Measurements from ENCODE around the gene PCDH9.

- TF ChIP-seq NRF1 (IDR thresholded peaks at IDR 0.05; ENCODE audit: low read depth, low read length) (no peak), CTCF (IDR thresholded peaks at IDR 0.05) (no peak), POLR2AphosphoS5 (IDR thresholded peaks at IDR 0.05; ENCODE audit: low read depth, low read length) (no peak), EP300 (IDR thresholded peaks at IDR 0.05; ENCODE audit: borderline replicate concordance in 1 of 2, low read depth in 1 of 2, low read length in 1 of 2) (no peak), IRF3 (IDR thresholded peaks at IDR 0.05; ENCODE audit: low read depth, low read length) (no peak), USF2 (IDR thresholded peaks at IDR 0.05; ENCODE audit: borderline replicate concordance, low read depth, low read length) (no peak), EZH2phosphoT487 (IDR thresholded peaks at IDR 0.05; ENCODE audit: borderline replicate concordance, low read depth) (no peak)
Observed at GRCh38 chr13:66415444-66415843, 814.7 kb downstream of the PCDH9 start.

All from SK-N-SH (cell line).